Smooth muscle cell of bladder (primary cell): Measurements from ENCODE around the gene CCDC192. TPM values are rescaled to one million over a fixed set of nuclear protein-coding genes. Genes with fewer than 3 reads are reported as not detected.

Source experiments
- total RNA-seq: library from RNA; depleted of rRNA; stranded (reverse); fragments of >200 nt; gene quantifications from 2 replicates; pipeline ENCODE4 v1.2.3, GENCODE V29; 2014

CCDC192 gene
- total RNA-seq = not detected in 2 replicates

GRCh38 chr5:127702926-127703561 is at the start of gene CCDC192:
Gene CCDC192 (plus strand): TSS chr5:127703391. CDS start chr5:127703446, 55 bp downstream.

Other genes starting within 250 kb of the CCDC192 start
- gene PRRC1, start 185.8 kb upstream of the CCDC192 start, total RNA-seq = 50.2 and 57.9 TPM in 2 replicates
- not detected in 2 replicates for gene CTXN3, start 54.3 kb upstream of the CCDC192 start, total RNA-seq